Epithelial cell of esophagus (primary cell): ENCODE data around the gene PRR33.
"Not testable (repeated sequence)": the region's sequence is repeated elsewhere in the genome, so short reads cannot be mapped to it uniquely, and the experiment has no call there.

Source experiments
- DNase-seq: peaks from one replicate; pipeline ENCODE4 v3.0.0; 2010; ENCODE audit warnings: low read depth
- H3K4me3 ChIP-seq: 2 replicates; pipeline ENCODE4 v1.5.1; 2011; ENCODE audit warnings: mild to moderate bottlenecking, low read length, control low read depth
- TF ChIP-seq, protein P1 (sequence below): IDR thresholded peaks from 2 replicates; pipeline ENCODE4 v1.5.1; 2011; ENCODE audit warnings: low read depth, mild to moderate bottlenecking, low read length, control low read depth, inconsistent platforms; ENCODE audit not compliant: insufficient read depth; ENCODE audit errors: missing control alignments

PRR33 gene

GRCh38 chr11:1876361-1877063 is 15.2 kb downstream of the PRR33 start:
- no peak overlapping the region for H3K4me3 ChIP-seq
- TF ChIP-seq, protein P1, sequence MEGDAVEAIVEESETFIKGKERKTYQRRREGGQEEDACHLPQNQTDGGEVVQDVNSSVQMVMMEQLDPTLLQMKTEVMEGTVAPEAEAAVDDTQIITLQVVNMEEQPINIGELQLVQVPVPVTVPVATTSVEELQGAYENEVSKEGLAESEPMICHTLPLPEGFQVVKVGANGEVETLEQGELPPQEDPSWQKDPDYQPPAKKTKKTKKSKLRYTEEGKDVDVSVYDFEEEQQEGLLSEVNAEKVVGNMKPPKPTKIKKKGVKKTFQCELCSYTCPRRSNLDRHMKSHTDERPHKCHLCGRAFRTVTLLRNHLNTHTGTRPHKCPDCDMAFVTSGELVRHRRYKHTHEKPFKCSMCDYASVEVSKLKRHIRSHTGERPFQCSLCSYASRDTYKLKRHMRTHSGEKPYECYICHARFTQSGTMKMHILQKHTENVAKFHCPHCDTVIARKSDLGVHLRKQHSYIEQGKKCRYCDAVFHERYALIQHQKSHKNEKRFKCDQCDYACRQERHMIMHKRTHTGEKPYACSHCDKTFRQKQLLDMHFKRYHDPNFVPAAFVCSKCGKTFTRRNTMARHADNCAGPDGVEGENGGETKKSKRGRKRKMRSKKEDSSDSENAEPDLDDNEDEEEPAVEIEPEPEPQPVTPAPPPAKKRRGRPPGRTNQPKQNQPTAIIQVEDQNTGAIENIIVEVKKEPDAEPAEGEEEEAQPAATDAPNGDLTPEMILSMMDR = peak; percentile 50
- DNase-seq = peak; percentile 46

GRCh38 chr11:1875851-1876301 is 15.8 kb downstream of the PRR33 start:
- H3K4me3 ChIP-seq, DNase-seq: not testable (repeated sequence)

GRCh38 chr11:1875093-1875850 is 16.4 kb downstream of the PRR33 start:
- H3K4me3 ChIP-seq = no peak overlapping the region
- no peak for DNase-seq
- TF ChIP-seq, protein P1 = no peak

DNA sequence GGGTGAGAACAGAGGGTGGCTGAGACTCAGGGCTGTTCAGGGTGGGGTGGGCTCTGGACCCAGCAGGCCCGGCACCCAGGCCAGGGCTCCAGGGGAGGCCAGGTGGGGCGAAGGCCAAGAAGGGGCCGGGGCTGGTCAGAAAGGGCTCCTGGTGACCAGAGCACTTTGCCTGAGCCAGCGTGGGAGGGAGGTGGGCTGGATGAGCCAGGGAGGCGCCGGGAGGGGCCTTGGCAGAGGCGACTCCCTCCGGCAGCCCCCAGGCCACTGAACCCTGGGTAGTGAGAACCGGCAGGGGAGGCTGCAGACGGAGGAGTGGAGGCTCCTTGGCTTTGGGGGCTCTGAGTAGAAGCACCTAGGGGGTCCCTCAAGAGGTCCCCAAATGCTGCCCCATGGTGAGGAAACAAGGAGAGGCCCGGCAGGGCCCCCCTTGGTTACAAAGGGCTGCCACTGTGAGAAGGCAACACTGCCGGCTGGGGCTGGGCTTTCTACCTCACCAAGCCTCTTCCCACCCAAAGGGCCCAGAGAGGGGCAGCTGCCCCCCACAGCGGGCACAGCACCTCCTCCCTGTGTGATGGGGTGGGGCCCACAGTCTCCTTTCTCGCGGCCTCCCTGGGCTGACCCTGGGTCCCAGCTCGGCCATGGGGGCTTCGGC is 17.1 kb downstream of the PRR33 start:
- H3K4me3 ChIP-seq, DNase-seq: not testable (repeated sequence)

DNA sequence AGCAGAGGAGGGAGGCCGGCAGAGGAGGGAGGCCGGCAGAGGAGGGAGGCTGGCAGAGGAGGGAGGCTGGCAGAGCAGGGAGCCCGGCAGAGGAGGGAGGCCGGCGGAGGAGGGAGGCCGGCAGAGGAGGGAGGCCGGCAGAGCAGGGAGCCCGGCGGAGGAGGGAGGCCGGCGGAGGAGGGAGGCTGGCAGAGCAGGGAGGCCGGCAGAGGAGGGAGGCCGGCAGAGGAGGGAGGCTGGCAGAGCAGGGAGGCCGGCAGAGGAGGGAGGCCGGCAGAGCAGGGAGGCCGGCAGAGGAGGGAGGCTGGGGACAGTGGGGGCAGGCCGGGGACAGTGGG is 17.9 kb downstream of the PRR33 start:
- H3K4me3 ChIP-seq, DNase-seq: not testable (repeated sequence)

DNA sequence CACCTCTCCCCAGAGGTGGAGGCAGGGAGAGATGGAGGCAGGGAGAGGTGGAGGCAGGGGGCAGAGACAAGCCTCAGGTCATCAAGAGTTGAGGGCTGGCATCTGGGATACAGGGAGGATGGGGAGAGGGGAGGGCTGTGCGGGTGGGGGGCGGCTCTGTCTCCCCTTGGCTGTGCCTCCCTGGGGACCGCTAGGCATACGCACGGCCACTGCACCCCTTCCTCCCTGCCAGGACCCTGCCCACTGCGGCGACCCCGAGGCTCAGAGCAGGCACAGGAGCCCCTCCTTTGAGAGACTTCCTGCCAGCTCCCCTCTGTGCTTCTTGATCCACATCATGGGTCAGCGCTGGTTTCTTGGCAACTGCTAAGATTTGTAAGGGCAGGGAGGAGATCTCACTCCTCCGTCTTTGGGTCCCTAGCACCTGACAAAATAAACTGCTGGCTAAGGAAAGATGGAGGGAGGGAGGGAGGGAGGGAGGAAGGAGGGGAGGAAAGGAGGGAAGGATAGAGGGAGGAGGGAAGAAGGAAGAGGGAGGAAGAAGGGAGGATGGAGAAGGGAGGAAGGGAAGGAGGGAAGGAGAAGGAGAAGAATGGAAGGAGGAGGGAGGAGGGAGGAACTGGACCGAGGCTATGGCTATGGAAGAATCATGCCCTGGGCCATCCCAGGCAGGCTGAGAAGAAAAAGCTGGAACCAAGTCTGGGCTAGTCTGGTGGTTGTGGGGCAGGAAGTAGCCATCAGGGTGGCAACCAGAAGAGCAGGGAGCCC is 18.5 kb downstream of the PRR33 start:
- no peak overlapping the region for H3K4me3 ChIP-seq
- TF ChIP-seq, protein P1 = no peak
- DNase-seq = peak; percentile 79

DNA sequence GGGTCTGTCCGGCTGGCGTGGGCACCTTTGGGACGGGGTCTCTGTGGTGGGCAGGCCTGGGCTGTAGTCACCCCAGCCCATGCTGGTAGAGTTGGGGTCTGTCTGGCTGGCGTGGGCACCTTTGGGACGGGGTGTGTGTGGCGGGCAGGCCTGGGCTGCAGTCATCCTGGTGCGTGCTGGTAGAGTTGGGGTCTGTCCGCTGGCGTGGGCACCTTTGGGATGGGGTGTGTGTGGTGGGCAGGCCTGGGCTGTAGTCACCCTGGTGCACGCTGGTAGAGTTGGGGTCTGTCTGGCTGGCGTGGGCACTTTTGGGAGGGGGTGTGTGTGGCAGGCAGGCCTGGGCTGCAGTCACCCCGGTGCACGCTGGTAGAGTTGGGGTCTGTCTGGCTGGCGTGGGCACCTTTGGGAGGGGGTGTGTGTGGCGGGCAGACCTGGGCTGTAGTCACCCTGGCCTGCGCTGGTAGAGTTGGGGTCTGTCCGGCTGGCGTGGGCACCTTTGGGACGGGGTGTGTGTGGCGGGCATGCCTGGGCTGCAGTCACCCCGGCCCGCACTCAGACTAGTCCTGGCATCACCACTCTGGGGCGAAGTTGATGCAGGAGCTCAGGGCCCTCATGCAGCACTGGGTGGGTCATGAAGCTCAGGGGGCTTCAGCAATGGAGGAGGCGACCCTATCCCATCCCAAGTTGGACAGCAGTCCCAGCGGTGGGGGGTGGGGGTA is 19.3 kb downstream of the PRR33 start:
- no peak for DNase-seq
- no peak overlapping the region for H3K4me3 ChIP-seq
- TF ChIP-seq, protein P1 = no peak

GRCh38 chr11:1871531-1871930 is 20.2 kb downstream of the PRR33 start:
- no peak overlapping the region for H3K4me3 ChIP-seq
- TF ChIP-seq, protein P1 = no peak
- DNase-seq = no peak
